Amniotic stem cell (primary cell): ENCODE data around the gene ELP4.
"Not testable (repeated sequence)": the region's sequence is repeated elsewhere in the genome, so short reads cannot be mapped to it uniquely, and the experiment has no call there.

ENCODE experiments used
- DNase-seq: peaks from one replicate; lab custom pipeline; 2025; lab: John Stamatoyannopoulos, UW

ELP4 gene

DNA sequence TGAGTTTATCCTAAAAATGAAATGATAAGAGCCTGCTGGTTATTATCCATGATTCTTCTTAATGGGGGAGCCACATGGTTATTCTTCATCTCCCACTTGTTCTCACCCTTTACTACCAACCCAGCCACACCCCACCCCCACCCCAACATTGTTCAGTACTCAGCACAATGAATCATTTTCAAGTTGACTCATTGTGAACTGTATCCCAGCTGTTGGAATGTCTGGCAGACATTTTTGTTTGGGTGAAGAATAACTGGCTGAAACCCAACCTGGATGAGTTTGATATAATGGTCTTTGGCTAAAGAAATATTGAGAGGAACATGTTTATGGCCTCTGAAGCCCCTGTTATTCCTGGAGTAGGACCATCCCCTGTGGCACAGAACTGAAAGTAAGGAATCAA is 136.2 kb downstream of the ELP4 start:
- DNase-seq = peak; percentile 40

DNA sequence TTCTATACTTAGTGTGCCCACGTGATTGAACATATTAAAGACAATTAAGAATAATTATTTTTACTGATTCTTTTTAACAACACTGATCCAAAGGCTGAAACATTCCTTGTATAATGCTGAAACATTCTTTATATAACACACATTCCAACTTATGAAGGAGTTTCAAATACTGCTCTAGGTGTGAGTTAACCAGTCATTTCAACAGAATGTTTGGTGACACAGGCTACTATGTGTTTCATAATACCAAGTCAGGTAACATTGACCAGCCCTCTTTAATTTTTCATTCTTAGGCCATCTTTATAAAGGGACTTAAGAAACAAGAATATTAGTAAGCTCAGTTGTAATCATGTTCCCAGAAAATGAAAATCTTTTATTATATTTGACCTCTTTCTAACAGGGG is 136.6 kb downstream of the ELP4 start:
- no peak for DNase-seq

DNA sequence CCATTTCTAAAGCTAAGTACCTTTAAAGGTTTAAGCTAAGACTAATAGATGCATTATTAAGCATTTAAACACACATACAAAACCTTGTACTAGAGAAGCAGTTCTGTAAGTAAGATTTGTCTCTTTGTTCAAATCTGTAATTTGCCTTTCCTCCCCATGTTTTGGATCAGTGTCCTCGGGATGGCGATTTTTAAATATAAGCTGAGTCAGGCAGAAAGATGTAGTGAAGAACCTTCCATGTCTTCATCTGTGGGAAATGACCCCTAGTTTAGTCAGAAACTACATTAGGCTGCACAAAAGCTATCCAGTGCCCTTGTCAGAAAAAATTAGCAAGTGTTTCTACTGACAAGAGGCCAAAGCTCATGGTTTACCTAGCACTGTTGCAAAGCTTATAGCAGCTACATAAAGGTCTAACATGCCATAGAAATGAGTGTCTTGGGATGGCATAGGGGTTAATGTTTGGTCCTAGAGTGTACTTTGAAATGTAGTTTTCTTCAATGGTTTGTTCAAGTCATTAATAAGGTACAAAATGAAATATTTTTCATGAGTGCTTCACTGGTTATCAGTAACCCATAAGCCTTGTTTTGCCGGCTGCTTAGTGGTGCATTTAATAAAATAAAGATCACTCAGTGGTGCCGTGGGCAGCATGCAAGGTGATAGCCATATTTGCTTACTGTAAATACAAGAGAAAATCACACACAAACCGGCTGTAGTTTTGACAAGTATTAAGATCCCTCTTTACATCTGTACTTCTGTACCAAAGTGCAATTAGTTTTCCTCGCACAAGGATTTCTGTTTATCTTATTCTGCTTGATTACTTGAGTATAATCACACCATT is 139.8 kb downstream of the ELP4 start:
- DNase-seq = no peak

DNA sequence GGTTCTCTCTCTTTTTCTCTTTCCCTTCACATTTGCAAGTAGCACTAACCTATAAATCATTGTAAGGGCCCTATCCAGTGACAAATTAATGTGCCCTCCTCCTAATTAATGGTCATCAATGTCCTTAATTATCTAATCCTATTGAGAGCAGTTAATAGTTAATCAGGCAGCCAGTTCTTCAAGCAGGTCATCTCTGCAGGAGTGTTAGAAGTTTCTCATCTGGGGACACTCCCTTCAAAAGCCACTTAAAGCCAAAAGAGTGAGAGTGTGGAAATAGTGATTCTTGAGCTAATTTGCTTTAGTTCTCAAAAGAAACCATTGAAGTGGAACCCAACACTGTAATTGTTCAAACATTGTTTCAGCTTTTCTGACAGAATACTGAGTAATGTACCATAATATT is 141.6 kb downstream of the ELP4 start:
- DNase-seq = no peak

DNA sequence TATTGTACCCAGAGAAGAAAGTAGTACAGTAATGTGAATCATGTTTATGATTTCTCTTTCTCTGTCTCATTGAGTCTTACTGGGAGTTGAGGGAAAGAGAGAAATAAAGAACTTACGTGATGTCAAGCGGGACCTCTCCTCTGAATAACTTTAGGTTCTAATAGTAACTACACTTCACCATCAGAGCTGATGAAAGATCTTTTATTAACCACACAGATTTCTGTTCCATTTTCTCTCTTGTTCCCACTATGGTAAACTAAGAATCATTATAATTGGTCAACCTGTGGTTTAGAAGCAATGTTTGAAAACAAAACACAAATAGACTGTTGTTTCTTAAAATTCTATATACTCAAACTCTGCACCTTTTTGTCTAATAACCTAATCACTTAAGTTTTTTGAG is 142.3 kb downstream of the ELP4 start:
- DNase-seq = no peak

DNA sequence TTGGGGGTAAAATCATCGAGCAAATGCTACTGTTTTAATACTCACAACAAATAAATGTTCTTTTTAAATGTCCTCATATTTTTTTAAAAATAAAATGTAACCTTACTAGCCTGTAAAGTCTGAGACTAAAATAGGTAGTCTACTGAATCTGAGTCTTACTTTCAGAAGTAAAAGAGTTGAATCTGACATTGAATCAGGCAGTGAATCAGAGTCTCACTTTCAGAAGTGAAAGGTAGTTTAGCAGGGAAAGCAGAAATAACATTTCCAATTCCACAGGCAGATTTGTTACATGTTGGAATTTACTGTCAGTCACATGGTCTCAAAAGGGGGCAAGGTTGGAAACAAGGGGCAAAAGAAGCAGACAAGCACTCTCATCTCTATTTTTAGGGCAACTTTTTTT is 143.0 kb downstream of the ELP4 start:
- no peak for DNase-seq

DNA sequence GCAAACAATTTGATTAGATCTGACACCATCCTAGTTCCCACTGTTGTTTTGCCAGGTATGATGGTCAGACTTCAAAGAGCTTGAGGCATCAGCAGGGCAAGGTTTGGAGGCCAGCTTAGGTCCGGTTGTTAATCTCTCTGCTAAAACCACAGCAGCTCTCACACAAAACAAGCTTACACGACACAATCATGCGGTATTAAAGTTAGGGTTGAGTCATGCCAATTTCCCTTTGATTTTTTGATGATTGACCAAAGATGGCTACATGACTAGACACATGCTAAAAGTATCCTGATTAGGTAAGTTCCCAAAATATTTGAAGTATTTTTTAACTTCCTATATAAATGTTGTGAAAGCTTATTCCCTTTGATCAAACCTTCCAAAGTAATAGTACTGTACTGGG is 145.9 kb downstream of the ELP4 start:
- DNase-seq = peak; percentile 3

DNA sequence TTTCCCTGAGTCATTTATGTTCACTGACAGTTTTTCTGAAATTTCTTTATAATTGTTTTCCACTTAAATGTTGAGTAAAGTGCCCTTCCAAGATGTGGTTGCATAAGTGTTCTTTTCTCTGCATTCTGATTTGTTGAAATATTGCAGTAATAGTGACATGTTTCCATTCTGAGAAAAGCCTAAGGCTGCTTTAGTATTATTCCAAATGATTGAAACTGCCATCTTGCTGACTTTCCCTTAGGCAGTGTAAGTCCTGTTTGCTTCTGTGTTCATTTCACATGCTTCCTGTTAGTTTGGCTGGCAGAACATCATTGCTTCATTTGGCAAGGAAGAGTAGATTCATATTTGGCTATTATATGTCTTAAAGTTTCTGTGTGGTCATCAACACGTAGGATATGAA is 146.5 kb downstream of the ELP4 start:
- no peak for DNase-seq

DNA sequence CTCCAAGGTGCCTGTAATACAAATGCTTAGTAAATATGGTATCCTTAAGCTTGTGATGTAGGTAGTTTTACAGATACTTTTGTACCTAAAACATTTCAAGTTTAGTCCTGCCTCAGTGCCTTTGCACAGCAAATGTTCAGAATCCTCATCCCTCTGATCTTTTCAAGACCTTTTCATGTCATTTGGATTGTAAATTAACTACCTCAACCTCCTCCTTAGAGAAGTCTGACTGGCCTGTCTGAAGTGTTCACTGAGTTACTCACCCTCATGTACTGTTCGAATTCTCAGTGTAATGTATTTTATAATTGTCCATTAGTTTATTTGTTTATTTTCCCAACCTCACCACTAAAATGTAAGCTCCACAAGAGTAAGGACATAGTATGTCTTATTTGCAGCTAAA is 147.5 kb downstream of the ELP4 start:
- DNase-seq = no peak

DNA sequence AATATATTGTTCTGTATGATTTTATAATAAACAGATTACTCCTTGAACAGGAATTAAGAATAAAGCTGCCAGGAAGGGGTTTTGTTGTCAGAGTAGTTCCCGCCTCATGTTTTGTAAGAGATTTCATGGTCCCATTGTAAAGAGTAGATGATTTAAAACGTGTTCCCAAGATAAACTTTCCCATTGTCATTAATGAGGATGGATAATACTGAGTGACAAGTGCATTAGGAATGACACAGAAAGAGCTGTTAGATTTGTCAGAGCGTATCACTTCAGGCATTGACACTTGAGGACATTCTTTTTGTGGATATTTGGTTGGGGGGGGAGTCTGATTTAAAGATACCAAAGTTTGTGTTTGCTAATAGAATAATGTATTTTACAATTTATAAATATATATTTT is 154.6 kb downstream of the ELP4 start:
- DNase-seq = no peak

DNA sequence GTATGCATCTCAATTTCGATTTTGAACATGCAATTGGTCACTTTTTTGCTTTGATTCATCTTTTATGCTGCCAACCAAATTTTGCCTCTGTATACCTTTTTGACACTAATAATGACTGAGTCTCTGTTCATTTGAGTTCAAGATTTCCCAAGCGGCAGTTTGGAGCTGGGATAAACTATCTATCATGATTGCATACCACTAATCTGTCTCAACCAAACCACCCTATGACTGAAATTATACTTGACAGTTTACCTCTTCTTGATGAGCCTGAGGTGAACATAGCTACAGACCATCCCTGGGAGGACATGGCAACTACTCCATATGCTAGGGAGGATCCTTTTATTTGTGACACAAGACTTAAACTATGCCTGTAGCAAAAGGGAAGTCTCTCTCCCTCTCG is 155.4 kb downstream of the ELP4 start:
- DNase-seq = no peak

DNA sequence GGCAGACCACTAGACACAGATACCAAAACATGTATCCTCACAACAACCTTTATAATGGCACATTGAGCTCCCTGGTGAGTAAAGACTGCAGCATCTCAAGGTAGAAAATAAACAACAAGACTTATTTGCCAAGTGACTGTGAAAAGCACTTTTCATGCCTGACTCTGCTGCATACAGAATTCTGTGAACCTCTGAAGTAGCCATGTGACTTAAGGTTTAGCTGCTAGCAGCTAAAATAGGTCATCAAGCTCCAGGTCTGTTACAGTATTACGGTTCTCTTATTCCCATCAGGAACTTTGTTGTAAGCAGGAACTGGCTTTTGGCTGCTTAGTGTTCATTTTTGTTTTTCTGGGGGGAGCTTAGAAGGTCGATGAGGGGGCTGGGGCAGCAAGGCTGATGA is 162.1 kb downstream of the ELP4 start:
- no peak for DNase-seq

DNA sequence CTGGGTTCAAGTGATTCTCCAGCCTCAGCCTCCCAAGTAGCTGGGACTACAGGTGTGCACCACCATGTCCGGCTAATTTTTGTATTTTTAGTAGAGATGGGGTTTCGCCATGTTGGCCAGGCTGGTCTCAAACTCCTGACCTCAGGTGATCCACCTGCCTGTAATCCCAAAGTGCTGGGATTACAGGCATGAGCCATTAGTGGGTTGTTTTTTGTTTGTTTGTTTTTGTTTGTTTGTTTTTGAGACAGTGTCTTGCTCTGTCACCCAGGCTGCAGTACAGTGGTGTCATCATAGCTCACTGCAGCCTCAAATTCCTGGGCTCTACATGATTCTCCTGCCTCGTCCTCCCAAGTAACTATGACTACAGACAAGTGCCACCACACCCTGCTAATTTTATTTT is 163.5 kb downstream of the ELP4 start:
- DNase-seq = not testable (repeated sequence)

DNA sequence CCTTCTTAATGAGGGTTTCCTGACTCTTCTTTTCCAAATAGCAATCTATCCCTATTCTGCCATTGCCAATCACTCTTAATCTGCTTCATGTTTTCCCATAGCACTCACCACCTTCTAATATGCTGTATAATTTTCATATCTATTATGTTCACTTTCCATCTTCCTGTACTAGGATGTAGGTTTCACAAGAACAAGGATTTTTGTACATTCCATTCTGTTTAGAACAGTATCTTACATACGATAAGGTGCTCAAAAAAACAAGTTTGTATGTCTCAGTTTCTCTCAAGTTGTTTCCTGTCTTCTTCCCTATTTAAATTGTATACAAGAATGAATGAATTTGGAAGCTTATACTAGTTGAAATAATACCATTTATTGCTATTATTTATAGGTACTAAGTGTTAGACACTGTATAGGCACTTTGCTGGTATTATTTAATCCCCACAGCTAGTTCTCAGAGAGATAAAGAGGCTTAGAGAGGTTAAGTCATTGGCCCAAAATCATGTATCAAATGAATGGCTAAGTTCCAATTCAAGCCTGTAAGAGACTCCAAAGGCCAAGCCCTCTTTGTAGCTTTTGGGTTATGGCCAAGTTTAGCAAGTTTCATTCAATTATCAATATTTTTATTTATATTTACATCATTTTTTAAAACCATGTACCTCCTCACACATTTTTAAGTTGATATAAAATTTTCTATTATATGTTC is 166.9 kb downstream of the ELP4 start:
- DNase-seq = no peak

DNA sequence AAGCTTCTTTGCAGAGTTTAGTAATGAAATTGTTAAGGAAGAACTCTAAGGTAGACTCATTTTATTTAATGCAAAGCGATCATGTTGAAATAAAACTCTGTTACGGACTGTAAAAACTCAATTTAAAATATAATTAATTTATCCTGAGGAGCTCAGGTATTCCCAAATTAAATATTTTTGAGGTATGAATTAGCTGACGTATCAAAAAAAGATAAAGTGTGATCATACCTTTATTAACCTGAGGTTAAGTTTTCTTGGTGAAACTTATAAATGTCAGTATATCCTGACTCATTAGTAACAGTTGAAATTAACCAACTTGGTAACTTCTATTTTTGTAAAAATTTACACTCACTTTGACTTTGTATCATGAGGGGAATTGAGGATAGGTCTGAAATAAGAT is 171.2 kb downstream of the ELP4 start:
- DNase-seq = no peak

DNA sequence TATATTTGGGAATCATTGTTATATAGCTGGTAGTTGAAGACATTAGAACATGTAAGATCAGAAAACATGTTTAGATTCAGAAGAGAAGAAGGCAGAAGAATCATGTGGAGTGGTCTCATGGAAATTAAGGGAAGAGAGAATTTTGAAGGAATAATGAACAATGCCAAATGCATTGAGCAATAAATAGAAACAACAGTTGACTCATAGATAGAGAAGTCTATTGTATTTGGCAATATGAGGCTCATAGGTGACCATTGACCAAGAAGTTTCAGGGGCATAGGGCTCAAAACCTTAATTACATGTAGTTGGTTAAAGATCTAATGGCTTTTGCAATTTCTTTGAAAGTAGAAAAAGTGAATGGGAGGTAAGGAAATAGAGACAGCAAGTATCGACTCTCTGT is 177.7 kb downstream of the ELP4 start:
- DNase-seq = no peak

DNA sequence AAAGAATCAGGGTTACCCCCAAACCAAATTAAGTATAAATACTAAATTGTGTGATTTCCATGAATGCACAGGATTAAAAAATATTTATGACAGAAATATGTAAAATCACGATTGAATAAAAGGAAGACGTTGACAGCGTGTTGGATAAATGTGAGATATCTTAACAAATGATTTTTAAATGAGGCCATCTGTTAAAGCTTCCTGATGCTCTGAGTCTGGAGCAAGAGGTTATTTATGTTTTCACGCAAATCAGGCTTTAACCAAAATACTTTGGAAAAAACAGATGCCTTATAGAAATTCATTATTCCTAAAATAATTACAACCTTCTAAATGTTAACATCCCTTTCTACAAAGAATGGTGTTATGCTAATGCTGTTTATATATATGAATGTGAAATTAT is 178.3 kb downstream of the ELP4 start:
- DNase-seq = no peak

DNA sequence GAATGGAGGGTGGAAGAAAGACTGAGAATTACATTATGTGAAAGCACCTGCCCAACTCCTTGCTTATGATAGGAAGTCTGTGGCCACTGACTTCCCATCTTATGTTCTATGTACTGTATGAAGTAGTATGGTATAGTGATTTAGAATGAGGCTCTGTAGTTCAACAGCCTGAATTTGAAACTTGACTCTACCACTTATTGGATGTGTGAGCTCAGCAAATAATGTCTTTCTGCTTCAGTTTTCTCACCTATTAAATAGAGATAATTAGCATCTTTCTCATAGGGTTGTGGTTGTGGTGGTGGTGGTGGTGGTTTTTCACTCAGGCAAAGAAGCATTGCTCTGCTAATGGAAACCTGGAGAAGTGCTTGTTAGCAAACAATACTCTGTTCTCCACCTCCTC is 180.0 kb downstream of the ELP4 start:
- no peak for DNase-seq

DNA sequence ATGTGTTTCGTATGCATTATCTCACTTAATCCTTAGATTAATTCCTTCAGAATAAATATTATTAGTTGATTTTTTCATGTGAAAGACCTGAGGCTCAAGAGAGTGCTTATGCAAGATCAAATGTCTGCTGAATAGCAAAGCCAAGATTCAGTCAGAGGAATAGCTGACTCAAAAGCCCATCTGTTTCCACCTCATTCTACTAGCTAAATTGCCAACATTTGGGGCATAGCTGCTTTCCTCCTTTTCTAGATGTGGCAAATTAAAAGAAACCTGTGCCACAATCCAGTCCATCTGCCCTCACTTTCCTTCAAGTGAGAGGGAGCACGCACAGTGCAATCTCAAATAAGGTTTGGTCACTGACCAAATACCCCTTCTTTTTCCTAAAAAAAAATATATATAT is 180.5 kb downstream of the ELP4 start:
- DNase-seq = no peak

DNA sequence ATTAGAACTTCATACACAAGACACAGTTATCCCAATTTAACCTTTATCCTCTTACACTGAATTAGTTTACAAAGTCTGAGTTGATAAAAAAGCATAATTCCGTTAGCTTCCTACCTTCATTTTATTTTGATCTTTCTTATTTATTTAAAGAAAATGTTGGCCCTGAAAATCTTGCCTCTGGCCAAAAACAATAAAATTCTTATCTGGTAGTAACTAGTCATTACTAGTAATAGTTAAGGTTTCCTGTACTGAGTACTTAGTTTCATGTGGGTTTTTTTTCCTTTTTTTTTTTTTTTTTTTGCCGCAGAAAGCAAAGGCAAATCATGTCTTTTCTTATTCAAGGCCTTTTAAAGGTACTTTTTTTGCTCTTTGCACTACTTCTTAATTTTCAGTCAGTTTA is 180.9 kb downstream of the ELP4 start:
- DNase-seq = no peak

DNA sequence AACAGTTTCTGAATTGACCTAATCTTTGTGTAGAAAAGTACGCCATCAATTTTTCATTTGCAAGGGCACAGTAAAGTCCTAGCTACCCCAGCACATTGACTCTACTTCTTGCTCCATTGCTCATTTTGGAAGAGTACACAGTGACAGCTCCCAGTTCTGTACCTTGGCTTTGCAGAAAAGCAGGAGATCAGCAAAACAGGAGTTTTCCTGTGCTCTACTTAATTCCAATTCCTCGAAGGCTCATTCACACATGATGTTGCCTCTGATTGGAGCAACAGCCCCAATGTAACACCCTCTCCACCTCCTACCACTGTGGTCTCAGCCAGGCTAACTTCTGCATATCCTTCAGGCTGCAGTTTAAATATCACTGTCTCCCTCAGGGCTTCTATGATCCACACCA is 182.9 kb downstream of the ELP4 start:
- no peak for DNase-seq

DNA sequence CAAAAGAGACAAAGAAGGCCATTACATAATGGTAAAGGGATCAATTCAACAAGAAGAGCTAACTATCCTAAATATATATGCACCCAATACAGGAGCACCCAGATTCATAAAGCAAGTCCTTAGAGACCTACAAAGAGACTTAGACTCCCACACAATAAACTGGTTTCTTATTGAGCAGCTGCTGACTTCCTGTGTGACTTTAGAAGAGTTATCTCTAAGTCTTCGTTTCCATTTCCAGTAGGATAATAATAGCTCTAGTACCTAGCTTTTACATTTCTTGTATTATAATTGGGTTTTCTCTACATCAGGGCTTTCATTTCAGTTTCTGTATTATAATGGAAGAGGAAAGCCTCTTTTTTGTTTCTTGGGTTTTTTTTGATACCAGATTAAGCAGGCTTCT is 187.5 kb downstream of the ELP4 start:
- not testable (repeated sequence) for DNase-seq

DNA sequence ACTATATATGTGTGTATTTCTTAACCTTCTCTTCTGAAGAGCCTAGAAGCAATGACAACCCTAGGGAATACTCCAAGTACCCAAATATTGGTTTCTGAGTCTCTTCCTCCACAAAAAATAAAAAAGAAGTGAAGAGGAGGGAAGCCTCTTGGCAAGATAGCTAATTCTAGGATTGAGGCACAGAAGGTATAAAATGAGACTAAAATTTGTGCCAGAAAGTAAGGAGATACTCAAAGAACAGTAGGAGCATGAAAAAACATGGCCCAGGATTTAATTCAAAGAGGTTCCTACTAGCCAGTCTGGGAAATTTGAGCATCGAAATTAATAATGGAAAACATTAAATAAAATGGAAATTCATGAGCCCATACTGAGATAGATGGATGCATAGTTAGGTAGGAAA is 189.5 kb downstream of the ELP4 start:
- no peak for DNase-seq

DNA sequence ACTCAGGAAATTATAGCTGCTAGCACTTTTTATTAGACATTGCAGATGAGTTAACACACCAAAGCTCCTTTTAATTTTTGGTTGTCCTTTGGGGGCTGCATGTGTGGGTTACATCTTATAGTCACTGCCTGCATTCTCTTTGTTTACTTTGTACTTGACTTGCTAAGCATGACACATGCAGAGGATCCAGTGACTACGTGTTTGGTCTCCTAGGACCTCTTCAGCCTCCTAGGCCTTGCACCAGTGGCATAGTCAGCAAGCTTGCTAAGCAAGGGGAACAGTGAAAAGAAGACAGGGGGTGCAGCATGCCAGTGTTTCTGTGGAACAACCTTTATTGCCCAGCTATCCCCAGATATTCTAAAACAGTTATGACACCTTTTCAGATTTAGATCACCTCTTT is 193.4 kb downstream of the ELP4 start:
- no peak for DNase-seq
